Inflammatory macrophage treated with lipopolysaccharide for 1 hour (primary cell): ENCODE measurements around the gene NR2F2.

Experiments
- DNase-seq, 2 donors: peaks; one replicate each; pipeline ENCODE4 v3.0.0-alpha.2; 2020 to 2022

Gene NR2F2

DNA sequence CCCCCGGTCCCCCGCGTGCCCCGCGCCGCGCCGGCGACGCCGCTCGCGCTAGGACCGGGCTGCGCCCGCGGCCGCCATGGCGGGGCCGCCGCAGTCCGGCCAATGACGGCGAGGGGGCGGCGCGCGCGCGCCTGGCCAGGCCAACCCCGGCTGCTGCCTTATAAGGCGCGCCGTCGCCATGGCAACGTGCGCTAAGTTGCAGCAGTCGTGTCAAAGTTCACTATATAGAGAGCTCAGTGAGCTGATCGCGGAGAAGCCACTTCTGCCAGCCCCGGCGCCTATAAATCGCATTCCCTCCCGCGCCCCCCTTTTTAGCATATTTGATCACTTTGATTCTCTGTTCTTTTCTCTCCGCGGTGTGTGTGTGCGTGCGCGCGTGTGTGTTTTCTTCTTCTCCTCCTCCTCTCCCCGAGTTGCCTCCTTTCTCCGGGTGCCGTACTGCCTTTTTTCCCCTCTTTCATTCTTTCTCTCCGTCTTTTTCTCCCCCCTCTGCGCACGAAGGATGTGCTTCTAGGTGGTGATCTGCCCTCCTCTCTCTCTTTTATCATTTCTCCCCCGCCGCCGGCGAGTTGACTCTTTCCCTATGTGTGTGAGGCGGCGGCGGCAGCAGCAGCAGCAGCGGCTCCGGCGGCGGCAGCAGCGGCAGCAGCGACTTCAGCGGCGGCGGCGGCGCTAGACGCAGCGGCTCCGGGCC is at the start of gene NR2F2:
NR2F2 (plus strand) TSS at position 251 of the 694 bp plus-strand sequence. CDS start 1,406 bp downstream, outside the sequence.
- peak; percentile 77 to 80 for DNase-seq

DNA sequence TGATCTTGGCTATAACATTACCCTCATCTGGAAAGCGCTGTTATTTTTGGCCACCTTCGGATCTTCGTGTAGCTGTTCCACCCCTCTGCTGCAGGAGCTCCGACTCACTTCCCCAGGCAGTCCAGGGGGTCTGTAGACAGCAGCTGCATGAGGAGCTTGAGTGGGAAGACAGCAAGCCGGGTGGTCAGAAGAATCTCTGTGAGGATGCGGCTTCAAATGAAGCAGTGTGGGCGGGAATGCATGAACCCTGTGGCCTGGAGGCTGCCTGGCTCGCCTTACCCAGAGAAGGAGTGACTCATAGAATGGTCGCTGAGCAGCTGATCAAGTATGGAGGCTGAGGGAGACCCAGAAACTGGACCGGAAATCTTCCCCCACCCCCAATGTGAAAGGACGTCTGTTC is 45.2 kb upstream of the NR2F2 start:
- DNase-seq: no peak

DNA sequence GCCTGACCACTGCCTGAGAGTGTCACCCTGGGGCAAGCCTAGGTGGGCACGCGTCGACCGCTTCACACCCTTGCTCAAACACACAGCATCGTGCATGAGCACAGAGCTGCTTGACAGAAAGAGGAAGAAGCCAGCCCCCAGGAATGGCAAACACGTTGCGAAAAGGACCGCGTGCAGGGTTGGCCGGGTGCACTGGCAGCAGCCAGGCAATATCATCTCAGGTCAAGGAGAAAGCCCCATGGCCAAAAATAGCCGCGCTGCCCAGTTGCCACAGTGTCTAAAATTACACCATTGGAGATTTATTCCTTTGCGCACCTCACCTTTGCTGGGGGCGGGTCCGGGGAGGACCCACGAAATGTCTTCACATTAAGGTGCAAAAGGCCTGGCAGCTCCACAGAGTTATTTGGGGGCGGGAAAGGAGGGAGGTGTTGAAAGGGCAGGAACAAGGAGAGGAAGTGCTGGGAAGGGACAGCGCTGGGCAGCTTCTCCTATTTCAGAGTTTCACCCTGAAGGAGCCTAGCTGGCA is 44.7 kb upstream of the NR2F2 start:
- DNase-seq: no peak

DNA sequence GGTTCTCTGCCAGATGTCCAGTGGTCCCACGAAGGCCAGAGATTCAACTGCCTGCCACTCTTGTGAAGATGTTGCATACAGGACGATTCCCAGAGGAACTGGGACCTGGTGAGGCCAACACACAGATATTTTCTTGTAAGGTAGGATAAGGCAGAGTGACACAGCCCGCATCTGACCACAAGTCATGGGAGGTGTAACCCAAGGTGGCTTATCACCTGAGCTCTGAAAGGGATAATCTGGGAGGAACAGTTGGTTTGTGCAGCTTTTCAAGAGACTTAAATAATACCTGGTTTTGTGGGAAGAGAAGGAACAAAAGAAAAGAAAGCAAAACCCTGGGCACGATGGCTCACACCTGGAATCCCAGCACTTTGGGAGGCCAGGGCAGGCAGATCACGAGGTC is 39.8 kb upstream of the NR2F2 start:
- no peak for DNase-seq

DNA sequence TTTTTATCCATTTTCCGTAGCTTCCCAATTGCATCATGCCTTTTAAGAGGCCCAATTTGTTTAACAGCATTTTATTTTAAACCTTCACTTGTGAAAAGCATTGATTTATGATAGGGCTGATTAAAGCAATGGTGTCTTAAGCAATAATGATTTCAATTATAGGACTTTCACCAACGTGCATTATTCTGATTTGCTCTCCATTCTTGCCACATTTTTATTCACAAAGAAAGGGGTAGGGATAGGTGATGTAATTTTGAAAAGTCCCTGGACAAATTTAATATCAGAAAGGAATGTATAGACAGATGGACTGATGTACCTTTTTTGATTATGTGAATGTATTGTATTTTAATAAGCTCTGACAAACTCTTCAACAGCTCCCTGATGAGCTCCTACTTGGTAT is 37.9 kb upstream of the NR2F2 start:
- DNase-seq: no peak

DNA sequence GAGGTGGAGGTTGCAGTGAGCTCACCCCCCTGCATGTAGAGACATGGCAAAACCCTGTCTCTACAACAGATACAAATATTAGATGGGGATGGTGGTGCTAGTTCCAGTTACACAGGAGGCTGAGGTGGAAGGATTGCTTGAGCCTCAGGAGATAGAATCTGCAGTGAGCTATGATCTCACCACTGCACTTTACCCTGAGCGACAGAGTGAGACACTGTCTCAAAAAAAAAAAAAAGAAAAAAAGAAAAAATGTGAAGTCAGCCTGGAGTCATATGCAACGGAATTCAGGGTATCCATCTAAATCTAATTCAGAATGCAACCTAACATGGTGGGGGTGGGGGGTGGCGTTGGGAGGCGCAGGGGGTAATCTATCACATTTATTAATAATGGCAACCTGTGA is 37.1 kb upstream of the NR2F2 start:
- DNase-seq: no peak

DNA sequence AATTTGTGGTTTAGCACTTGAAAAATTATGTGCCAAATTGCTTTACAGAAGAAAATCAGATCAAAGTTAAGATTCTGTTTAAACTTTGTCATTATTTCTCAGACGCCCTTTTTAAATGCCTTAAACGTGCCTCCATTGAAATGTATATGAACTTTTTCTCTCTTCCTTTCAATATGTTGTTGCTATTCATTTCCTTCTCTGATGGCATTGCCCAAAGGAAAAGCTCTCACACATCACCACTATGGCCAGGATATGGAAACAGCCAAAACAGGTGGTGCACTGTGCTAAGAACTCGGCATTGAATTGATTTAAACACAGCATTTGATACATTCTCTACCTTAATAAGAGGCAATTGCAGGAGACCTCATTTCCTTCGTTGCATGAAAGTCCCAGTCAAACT is 35.7 kb upstream of the NR2F2 start:
- no peak for DNase-seq

DNA sequence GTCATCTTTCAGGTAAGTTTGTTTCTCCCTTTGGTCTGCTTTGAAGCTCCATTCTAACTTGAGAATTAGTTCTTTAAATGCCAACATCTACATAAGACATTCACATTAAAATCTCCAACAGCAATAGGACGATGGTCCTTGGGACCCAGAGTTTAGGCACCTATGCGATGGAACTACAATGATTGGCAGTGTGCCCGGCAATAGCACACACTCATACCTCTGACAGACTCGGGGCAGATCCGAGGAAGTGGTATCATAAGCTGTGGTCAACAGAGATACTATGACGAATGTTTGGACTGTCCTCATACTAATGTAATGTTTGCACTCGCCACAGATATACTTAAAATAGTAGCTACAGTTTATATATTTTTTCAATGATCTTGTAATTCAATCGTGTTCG is 34.2 kb upstream of the NR2F2 start:
- no peak for DNase-seq

DNA sequence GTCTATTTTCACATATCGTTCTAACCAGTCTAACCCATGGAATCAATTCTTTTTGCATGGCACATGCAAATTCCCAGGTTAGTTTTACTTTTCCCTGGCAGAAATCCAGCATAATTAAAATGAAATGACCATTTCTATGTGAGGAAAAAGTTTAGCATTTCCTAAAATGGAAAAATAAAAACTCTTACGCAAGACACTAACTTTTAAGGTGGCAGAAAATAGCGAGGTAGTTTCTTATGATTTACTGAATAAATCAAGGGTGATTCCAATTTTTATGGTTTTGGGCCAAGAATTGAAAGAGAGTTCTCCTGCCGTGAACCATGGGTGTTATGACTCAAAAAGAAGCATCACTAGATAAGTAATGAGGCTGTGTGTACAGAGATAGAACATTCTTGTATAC is 32.7 kb upstream of the NR2F2 start:
- DNase-seq: no peak

DNA sequence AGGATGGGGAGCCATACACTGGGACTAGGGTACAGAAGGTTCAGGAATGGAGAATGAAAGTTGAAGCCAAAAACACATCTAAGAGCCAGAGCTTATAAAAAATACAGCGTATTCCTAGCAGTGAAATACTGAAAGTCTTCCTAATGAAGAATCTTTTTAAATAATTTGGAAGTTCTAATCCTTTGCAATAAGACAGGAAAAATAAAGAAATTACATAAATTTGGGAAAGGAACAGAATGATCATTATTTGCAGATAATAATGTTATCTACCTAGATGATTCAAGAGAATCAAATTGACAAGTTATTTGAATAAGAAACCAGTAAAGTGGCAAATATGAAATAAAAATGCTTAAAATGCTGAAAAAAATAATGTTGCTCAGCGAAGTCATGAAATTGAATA is 32.3 kb upstream of the NR2F2 start:
- no peak for DNase-seq

DNA sequence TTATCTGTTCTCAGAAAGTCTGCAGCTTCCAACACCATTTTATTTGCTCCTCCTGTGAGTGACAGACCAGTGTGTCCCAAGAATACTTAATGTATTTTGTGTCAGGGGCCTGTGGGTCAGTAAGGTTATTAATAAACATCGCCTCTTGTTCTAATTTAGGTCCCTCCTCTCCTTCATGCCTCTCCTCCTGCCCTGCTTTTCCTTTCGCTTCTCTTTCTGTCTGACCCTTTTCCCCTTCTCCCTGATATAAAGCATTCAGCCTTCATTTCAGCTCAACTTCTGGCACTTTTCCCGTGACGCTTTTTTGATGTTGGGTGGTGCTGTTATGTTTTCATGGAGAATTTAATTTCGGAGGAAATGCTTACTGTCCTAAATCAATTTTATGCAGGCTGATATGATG is 29.7 kb upstream of the NR2F2 start:
- DNase-seq: no peak

DNA sequence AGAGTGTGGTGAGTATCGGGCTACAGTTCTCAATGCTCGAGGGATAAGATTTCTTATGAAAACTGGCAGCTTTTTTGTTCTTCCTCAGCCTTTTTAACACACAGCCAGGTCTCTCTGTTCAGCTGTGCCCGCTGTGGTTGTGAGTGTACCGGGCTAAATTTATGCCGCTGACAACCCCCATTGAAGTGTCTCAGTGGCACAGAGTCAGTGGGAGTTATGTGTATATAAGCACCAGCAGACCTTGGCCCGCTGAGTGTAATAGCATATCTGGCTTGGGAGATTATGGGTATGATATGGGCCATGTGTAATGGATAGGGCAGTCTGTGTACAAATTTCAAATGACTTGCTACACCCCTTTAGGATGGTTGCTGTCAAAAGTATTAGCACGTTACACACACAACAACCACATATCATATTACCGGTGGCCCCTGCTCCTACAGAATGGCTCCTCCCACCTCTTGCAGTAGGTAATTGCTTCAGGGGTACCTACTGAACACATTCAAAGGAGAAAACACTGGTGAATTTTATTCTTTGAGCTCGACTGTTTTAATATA is 26.9 kb upstream of the NR2F2 start:
- DNase-seq: no peak

DNA sequence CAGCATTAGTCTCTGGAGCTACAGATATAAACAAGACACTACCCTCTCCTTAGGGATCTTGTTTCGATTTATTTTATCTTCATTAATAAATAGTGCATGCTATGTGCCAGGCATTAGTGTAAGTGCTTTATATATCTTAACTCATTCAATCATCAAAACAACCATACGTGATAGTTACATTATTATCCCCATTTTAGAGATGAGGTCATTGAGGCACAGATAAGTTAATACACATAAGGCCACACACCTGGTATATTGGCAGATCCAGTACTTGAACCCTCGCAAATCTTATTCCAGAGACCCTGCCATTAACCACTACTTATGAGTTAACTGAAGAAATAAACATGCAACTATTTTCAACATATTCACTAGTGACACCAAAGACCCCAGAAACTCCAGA is 25.7 kb upstream of the NR2F2 start:
- no peak for DNase-seq

DNA sequence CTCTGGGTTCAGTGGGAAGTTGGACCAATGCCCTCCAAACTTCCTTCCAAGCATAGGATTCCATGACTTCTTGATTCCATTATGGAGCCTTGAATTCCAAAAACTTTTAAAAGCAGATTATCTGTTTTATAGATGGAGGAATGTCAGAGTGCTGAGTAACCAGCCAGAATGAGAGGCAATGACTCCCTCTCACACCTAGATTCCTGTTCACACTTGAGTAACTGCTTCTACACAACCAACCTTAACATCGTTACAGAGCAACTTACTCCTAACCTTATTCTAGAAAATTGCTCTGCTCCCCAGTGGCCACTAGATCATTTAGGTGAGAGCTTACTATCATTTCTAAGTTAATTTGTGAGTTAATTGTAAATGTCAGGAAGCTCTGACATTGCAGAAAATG is 24.2 kb upstream of the NR2F2 start:
- no peak for DNase-seq

DNA sequence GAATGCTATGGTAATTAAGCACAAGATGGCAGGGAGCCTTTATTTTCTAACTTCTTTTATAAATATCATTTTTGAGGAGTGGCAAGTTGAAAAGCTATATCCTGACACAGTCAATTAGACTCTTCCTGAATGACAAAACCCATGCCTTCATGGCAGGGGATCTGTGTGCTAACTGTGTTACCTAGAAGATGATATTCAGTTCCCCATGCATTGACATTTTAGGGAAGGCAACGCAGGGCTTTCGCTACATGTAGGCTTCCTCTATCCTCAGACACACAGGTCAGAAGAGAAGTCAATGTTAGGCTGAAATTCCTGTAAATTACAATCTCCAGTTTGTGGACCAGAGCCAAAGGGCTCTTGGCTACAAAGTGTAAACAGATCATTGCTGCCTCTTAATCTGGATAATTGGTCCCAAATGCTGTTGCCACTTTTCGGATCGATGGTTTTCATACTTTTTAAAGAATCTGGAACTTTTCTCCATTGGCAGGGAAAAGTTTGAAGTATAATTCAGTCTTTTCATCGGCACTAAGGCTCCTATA is 22.6 kb upstream of the NR2F2 start:
- DNase-seq: no peak

DNA sequence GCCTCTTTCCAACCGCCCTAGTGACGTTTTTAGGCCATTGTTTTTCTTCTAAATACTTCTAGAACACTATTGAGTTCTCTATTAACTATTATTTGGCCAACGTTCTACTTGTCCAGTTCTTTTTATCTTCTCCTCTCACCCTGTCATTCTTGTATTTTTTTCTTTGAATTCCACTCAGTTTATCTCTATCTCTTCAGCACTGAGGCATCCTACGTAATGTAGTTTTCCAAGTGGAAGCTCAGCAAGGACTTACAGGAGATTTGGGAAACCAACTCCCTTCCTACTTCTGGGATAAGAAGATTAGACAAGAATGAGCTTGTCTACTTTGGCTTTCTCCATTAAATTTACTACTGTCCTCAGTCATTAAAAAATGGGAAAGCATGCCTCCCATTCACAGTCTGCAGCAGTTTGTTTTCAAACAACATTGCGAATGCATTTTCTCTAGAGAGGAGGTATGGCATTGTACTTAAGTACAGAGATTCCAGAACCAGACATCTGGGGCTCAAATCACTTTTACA is 21.3 kb upstream of the NR2F2 start:
- DNase-seq: no peak

DNA sequence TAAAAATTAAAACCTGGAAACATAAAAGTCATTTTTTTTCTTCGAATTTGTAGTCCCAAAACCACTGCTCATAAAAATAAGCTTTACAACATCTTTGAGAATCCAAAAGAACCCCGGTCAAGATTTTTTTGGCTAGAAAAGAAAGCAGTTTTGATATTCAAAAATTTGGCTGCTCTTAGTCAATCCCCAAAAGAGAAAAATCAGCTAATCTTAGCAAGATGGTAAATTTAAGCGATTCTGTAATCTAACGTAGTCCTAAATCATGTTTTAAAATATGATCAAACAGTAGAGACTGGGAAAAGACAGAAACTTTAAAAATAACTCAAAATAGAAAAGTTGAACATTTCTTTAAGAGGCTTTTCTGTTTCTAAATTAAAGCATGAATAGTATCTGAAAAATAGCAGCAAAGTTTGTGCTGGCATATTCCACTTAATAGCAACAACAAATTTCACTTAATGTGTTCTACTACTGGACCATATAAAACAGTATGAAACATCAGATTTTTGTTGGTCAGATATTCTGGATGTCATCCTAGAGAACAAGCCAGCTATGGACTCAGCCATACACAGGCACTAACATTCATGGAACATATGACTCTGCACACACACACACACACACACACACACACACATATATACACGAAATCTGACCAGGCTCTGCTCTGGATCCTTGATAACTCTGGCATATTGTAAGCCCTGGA is 19.1 kb upstream of the NR2F2 start:
- DNase-seq: no peak

DNA sequence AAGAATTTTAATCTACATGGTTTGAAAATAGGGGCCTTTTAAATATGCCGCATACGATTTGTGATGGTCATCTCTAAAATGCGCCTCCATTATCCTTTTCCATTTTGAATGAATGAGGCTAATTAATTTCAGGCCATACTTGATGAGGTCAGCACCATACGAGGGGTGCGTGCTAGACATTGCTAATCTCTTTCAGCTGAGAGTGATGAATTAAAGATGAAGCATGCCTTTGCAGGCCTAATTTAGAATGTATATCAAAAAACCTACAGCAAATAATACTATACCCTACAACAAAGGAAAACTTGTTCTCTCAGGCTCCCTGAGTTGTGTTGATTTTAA is 18.6 kb upstream of the NR2F2 start:
- no peak for DNase-seq

DNA sequence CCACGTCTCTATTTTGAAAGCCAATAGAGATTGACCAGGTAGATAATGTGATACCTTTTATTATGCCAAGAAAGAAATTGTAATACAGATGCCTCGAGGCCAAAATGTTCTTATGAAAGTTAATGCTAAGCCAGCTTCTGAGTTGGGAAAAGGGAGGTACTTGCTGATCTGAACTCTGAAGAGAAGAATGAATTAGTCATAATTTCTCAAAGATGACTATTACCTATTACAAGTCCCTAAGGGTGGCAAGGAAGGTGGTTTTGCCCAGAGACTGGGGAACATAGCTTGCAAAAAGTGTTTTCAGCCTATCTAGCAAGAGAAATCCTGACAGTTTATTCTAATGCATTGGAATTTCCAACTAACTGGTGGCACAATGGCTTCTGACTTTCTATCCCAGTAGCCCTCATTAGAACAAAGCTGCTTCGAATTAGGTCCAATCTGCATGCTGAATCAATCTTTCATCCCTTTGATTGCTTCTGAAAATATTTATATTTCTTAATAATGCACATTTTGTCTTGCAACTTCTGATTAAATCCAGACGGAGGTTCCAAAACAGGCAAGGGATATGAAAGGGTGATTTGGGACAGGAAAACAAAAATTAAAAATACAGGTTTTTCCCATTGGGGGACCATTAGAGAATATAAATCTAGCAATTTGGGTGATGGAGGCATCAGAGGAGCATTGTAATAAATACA is 17.7 kb upstream of the NR2F2 start:
- no peak for DNase-seq

DNA sequence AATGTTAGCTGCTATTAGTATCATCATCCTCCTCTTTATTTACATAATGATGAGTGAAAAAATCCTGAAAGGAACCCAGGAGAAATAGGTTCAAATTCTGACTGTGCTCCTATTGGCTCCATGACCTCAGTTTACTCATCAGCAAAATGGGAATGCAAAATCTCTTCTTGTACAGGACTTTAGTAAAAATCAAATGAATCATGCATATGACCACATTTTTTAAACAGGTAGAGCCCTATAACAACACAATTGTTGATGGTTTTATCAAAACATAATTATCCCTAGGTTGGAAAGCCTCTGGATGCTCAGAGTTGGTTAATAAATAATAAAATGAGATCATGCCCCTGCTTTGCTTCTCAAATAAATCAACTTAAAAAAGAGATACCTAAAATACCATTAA is 16.0 kb upstream of the NR2F2 start:
- DNase-seq: no peak

DNA sequence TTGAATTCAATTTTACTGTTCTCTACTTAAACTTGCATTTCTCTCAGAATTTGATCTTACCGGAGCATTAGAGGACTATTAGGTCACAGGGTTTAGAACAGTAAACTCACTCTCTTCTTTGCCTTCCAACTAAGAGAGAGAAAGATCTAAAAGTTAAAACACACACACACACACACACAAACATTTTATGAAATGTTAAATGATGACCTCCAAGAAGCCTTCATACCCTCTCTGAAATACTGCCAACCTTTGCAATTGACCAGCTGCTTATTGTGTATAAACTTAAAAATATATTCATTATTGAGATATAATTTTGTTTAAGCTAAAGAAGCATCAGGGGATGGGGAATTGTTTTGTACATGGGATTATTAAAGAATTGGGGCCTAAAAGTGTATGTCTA is 15.5 kb upstream of the NR2F2 start:
- DNase-seq: no peak

DNA sequence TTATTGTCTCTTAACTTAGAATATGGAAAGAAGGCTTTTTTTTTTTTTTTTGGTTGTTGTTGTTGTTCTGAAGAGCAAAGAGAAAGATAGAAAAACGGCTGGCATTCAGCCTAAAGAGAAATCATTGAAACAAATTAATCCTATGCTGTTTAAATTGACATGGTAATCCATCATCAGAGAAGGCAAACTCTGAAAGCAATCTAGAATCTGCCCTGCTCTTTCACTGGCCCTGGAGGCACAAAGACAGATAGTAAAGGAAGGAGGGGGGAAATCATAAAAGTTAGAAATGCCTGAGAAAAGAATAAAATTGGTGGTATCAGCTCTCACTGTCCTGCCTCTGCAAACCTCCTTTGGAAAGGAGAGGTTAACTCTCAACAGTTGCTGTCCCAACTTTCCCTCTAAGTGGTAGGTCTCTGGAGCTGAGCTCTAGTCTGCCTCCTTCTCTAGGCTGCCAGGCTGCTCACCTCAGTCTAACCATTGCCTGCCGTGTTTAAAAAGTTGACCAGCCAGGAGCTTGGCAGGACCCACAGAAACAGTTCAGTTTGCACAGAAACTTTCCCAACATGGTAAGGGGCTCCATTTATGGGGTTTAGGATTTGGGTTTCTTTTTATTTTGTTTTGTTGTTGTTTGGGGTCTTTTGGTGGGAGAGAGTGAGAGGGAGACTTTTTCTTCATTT is 13.4 kb upstream of the NR2F2 start:
- DNase-seq: no peak

DNA sequence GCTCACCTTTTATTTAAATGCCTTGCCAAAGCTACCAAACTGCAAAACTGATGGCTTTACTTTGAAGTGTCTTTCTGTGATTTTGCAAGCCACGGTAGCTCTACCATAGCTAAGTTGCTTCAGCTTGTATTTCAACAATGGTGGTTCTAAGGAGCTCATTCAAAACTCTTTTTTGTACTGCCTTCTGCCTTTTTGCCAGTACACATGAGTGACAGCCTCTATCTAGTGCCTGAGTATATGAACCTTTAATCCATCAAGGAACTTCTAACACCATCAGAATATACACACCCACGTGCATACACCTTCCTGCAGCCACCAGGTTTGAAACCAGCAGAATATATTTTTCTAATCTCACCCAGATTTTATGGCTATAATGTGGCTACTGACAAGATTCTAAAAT is 10.4 kb upstream of the NR2F2 start:
- DNase-seq: no peak
